Activated CD8-positive, alpha-beta memory T cell treated with anti-CD3 and anti-CD28 coated beads for 48 hours (primary cell): ENCODE data around the gene DDRGK1.
"Not testable (repeated sequence)": the region's sequence is repeated elsewhere in the genome, so short reads cannot be mapped to it uniquely, and the experiment has no call there.

Experiments
- DNase-seq, 3 experiments: peaks; one replicate each; pipeline ENCODE4 v3.0.0-alpha.2; 2020; ENCODE audit warnings: low read depth in 2 of 3, low spot score in 2 of 3

The DDRGK1 gene

DNA sequence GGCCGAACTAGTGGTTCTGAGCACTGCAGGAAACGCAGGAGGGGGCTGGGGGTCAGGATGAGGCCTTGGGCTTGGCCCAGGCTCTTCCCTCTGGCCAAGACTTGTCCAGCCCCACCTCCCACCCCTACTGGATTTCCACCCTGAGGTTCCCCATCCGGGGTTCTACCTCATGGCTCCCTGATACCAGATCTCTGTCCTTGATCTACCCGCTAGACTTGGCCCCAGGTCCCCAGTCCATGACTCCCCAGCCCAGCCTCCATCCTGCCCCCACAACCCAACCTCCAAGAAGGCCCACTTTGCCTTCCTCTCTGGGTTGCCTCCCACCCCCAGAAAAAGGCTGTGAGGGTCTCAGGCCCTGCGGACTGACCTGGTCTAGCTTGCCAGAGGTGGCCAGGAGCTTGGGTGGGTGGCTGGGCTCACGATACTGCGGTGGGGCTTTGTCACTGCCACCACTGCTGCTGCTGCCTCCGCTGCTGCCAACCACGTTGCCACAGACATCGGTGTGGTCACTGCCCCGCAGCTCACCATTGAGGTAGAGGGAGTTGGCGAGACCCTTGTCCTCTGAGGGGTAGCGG is 38.1 kb downstream of the DDRGK1 start:
- no peak for DNase-seq

DNA sequence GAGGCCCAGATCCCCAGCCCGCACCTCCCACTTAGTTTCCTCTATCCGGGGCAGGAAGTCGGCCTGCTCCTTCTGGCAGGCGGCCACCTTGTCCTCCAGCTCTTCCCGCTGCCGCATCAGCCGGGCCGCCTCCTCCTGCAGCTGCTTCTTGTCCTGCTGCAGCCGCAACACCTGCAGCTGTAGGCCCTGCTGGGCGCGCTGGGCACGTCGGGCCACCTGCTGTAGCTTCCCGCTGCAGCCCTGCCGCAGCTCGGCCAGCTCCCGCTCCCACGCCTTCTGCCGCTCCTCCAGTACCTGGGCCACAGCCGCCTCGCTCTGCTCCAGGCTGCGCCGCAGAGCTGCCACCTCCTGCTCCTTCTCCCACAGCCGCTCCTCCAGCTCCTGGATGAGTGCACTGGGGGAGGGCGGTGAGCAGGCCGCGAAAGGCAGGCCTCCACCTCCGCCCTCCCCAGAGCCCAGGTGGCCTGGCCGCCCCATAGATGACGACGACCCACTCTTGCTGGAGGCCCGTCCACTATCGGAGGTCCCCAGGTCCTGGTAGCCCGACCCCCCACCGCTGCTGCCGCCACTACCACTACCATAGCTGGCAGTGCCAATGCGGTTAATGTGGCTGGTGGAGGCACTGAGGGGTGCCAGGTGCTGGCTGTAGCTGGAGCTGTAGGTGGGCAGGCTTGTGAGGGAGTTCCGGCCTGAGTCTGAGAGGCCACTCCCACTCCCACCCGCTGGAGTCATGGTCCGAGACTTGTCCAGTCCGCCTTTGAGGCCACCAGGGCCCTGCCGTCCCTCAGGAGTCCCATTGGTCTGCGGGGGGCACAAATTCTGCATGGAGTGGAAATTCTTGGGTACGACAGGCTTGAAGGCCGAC is 38.8 kb downstream of the DDRGK1 start:
- no peak for DNase-seq

DNA sequence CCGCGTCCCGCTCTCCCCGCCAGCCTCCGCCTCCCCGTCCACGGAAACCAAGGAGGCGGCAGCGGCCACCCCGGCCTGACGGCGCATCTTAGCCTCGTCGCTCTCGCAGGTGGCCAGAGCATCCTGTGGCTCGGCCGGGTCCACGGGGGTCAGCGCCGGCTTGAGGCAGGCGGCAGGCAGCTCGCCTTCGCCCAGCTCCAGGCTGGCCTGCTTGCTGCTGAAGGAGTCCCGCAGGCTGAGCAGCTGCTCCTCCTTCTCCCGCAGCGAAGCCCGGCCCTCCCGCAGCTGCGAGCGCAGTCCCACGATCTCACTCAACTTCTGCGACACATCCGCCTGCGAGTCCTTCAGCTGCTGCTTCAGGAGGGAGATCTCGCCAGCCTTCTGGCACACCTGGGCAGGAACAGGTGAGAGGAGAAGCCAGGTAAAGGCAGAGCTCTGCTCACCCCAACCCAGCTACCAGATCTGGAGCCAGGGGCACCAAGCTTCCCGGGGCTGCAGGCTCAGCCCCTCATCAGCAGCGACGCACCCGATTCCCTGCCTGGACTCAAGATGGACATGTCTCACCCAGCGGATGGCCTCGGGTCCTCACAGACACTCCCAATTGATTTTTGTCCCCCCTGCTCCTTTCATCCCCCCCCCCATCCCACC is 39.6 kb downstream of the DDRGK1 start:
- DNase-seq, result no peak

DNA sequence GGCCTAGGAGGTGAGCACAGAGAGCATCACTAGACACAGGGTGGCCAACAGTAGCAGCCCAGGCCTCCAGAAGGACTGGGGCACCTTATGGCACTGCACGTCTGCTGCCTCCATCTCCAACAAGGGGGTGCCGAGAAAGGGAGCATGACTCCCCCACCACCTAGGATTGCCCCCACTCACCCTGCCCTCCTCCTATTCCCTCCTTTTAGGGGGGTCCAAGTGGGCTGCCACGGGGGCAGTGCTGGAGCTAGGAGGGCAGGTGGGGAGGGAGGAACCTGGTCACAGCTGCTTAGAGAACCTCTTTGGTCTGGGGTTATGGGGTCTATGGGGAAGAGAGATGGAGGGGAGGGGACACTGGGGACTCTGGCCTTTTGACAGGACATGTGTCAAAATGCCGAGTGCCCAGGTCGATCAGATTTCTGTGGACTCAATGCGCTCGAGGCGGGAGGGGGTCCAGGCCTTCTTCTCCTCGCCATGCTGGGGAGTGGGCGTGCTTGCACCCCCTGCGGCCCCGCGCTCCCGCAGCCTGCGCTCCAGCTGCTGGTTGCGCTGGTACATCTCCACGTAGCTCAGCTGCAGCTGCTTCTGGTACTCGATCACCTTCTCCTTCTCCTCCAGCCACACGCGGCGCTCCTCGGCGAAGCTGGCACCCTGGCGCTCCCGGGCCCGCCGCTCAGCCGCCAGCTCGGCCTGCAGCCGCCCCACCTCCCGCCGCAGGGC is 40.3 kb downstream of the DDRGK1 start:
- DNase-seq, result no peak

DNA sequence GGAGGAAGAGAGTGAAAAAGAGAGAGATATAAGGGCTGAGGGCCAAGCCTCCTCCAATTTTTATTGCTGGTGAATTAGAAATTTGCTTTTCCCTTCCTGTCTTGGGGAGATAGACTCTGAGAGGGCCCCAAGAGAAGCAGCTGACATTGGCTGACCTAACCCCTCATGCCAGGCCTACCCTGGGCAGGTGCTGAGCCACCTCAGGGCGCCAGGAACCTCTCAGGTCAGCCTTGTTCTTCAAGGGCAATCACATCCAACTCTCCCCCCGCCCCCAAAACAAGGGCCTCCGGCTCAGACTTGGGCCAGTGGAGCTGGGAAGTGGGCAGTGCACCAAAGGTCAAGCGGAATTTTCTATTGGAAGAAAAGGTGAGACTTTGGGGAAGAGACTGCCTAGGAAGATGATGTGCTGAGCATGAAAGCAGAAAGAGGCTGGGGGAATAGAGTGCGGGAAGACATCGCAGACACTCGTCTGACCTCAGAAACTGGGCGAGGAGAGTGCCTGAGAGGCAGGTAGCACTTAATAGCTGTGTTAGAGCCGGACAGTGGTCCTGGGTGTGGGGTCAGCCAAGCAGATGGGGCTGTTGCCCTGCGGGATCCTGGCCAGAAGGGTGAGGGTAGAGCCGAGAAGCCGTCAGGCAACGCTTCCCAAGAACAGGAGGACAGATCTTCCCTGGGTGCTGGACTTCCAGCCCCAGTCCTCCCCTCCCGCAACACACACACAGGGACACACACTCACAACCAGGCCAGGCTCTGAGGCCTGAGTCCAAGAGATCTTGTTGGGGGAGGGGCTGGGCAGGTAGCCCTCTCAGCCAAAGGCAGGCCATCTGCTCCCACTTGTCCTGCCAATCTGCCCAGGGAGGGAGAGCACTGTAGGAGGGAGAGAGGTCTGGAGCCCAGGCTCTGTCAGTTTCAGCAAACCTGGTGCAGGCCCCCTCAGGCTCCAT is 41.1 kb downstream of the DDRGK1 start:
- DNase-seq, result no peak

DNA sequence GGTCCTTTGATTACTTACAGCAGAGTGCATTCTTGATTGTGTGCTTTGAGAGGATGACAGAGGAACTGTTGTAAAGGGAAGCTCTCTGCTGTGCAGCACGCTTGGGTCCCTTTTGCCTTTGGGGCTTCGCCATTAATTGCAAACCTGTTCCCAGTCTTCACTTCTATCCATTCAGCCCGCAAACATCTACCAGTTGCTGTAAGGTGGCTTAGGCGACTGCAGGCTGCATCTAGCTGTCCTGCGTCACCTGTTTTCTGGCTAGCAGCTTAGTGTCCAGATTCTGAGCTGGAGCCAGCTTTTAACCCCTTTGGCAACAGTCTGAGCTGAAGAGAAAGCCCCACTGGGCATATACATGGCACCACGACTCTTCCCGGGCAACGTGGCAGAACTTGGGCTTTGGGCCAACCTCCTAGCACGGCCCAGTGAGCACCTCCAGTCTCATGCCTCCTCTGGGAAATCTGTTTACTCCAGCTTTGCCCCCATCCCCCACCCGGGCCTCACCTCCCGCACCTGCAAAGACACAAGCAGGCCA is 42.3 kb downstream of the DDRGK1 start:
- no peak for DNase-seq

DNA sequence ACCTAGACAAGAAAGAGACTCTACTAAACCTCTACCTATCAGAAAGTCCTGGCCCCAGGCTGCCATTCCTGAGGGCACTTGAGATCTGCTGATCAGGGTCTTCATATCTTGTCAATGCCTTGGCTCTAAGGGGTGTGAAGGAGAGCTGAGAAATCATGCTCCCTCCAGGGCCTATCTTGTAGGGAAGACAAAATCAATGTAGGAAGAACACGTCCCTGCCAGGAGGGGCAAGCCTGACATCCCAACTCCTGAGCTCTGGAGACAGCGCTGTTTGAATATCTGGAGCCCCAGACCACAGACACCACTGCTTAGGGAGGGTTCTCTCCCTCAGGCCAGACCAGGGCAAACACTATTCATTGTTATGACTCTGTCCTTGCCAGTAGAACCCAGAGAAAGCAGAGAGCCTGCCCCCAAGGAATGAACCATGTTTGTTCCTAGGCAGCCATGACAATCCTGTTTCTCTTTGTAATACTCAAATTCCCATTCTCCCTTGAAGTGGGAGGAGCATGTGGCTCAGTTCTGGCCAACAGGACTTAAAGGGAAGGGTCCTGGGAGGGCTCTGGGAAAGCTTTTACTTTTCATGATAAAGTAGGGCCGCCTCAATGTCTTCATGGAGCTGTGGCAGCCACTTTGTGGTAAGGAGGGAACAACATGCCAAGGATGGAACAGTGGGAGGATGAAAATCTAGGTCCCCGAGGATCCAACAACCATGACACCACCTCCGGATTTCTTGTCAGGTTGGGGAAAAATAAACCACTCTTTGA is 43.0 kb downstream of the DDRGK1 start:
- DNase-seq, result no peak

DNA sequence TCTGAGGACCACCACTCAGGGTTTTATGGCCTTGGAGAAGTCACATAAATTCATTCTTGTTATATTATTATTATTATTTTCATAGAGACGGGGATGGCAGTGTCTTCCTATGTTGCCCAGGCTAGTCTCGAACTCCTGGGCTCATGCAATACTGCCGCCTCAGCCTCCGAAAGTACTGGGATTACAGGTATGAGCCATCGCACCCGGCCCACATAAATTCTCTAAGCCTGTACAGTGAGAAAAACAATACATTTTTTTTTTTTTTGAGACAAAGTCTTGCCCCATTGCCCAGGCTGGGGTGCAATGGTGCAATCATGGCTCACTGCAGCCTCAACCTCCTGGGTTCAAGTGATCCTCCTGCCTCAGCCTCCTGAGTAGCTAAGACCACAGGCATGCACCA is 44.1 kb downstream of the DDRGK1 start:
- no peak for DNase-seq

DNA sequence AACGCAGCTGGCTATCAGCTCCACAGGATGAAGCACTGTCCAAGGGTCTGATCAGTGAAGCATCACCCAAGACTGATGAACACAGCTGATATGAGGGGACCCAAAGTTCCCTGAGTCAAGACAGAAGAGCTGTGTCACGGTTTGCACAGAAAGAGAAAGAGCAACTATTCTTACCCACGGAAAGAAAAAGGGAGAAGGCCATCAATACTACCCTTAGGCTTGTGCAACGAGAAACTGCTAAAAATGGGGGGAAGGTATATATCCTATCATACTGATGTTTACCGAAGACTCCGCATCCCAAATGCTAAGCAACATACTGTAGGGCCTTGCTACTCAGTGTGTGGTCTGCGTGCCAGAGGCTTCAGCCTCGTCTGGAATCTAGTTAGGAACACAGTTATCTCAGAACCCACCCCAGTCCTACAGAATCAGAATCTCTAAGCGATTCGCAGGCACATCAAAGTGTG is 45.5 kb downstream of the DDRGK1 start:
- DNase-seq, result no peak

DNA sequence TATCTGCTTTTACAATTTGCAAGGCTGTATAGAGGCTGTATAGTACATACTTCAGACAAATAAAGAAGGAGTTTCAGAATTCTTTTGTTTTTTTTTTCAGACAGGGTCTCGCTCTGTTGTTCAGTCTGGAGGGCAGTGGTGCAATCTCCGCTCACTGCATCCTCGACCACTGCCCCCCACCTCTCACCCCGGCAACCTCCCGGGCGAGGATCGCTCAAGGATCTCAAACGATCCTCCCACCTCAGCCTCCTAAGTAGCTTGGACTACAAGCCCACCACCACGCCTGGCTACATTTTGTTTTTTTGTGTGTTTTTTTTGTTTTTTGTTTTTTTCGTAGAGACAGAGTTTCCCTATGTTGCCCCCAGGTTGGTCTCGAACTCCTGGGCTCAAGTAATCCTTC is 46.7 kb downstream of the DDRGK1 start:
- no peak for DNase-seq

DNA sequence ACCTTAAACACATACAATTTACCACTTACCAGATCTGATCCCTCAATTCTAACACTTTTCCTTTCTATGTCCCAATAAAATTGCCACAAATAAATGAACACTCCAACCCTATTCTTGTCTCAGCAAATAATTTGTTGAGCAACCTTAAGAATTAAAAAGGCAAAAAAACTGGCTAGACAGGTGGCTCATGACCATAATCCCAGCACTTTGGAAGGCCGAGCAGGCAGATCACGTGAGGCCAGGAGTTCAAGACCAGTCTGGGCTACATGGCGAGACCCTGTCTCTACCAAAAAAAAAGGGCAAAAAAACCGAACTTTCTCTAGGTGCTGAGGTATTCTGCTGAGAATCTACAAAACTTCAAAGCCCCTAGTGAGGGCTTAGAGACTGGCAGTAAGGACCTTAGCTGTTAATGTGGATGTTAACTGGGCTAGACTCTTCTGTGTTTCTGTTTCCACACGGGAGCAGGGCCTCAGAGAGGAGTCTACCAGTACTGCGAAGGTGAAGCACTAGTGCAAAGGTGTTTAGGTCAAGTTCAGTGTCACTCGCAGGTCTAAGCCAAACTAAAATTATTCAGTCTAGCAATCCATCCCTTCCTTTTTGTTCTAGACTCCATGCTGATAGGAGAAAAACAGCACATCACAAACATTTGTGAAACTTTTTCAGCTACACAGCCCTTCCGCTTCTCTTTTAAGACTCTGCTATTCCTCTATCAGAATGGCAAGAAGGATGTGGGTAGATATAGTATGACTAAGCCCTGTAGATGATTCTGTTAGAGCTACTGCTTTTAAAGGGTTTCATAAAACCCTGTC is 47.5 kb downstream of the DDRGK1 start:
- no peak for DNase-seq

DNA sequence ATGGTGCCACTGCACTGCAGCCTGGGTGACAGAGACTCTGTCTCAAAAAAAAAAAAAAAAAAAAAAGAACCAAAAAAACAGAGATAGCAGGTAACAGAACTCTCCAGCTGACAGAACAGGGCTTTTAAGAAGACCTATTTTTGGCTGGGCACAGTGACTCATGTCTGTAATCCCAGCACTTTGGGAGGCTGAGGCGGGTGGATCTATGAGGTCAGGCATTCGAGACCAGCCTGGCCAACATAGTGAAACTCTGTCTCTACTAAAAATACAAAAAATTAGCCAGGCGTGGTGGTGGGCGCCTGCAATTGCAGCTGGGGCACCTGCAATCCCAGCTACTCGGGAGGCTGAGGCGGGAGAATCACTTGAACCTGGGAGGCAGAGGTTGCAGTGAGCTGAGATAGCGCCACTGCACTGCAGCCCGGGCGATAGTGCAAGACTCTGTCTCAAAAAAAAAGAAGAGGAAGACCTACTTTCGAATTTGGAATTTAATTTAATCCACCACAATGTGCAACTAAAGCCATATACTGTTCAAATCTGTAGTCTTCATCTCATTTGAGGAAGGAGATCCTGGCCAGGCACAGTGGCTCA is 52.3 kb downstream of the DDRGK1 start:
- DNase-seq, result not testable (repeated sequence)

DNA sequence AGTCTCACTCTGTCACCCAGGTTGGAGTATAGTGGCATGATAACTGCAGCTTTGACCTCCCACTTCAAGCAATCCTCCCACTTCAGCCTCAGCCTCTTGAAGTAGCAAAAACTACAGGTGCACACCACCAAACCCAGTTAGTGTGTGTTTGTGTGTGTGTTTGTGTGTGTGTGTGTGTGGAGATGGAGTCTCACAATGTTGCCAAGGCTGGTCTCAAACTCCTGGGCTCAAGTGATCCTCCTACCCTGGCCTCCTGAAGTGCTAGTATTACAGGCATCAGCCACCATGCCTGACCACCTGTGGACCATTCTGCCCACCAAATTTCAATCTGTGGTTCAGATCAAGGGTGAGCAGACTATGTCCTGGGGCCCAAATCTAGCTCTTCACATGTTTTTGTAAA is 53.6 kb downstream of the DDRGK1 start:
- DNase-seq, result no peak

DNA sequence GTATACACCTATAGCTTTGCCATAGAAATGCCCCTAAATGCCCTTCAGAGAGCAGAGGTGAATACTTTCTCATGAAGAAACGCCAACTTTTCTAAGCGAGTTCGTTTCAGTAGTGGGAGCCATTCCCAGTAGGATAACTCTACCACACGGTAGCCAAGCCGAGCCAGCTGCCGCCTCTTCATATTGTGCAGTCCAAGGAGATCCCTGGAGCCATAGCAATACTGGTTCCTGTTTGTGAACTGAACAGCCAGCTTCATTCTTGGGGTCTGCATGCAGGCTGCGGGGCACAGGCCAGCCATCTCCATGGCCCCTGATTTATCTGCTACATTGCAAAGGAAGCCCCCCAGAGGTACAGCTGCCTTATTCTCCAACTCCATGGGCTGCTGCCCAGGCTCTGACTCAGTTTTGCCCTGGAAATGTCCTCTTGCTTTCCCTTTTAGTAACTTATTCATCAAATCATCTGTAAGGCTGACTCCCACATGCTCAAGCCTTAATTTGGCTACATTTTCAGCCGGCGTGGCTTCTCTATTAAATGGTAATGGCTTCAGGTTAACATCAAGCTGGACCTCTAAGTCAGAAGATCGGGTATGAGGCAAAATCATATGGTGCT is 57.6 kb downstream of the DDRGK1 start:
- DNase-seq, result no peak

DNA sequence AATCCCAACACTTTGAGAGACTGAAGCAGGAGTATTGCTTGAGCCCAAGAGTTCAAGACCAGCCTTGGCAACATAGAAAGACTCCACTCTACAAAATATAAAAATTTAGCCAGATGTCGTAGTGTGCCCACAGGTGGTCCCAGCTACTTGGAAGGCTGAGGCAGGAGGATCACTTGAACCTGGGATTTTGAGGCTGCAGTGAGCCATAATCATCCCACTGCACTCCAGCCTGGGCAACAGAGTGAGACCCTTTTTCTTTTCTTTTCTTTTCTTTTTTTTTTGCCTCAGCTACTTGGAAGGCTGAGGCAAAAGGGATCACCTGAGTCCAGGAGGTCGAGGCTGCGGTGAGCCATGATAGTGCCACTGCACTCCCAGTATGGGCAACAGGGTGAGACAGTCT is 62.7 kb downstream of the DDRGK1 start:
- no peak for DNase-seq
